Osteocyte (in vitro differentiated cells): ENCODE results near the gene NFIB. TPM values are rescaled to one million over a fixed set of nuclear protein-coding genes. Genes with fewer than 3 reads are reported as not detected.

ENCODE experiments used
- DNase-seq: peaks from one replicate; pipeline ENCODE4 v3.0.0; 2021; ENCODE audit warnings: mixed read lengths; ENCODE audit not compliant: unreplicated experiment; ENCODE audit errors: extremely low spot score
- H3K27ac Mint-ChIP-seq: one replicate; pipeline ENCODE4 v1.8.0; 2021; ENCODE audit warnings: mild to moderate bottlenecking, mixed read lengths; ENCODE audit not compliant: unreplicated experiment
- H3K27me3 Mint-ChIP-seq: one replicate; pipeline ENCODE4 v1.8.0; 2021; ENCODE audit warnings: mixed read lengths; ENCODE audit not compliant: unreplicated experiment
- H3K36me3 Mint-ChIP-seq: one replicate; pipeline ENCODE4 v1.8.0; 2021; ENCODE audit warnings: mixed read lengths; ENCODE audit not compliant: unreplicated experiment
- H3K4me1 Mint-ChIP-seq: one replicate; pipeline ENCODE4 v1.8.0; 2021; ENCODE audit warnings: mixed read lengths; ENCODE audit not compliant: unreplicated experiment
- H3K4me3 Mint-ChIP-seq: one replicate; pipeline ENCODE4 v1.8.0; 2021; ENCODE audit warnings: mild to moderate bottlenecking, moderate library complexity, mixed read lengths; ENCODE audit not compliant: unreplicated experiment
- H3K9me3 Mint-ChIP-seq: one replicate; pipeline ENCODE4 v1.8.0; 2021; ENCODE audit warnings: mixed read lengths; ENCODE audit not compliant: unreplicated experiment
- total RNA-seq: library from RNA; stranded (reverse); gene quantifications from 2 replicates; pipeline ENCODE4 v1.2.1, GENCODE V29; 2021
- TF ChIP-seq, protein P1 (sequence below): fragments of 200-600 bp; sonication (generic); IDR thresholded peaks from 2 replicates; pipeline ENCODE4 v1.5.0; 2021; ENCODE audit warnings: antibody characterized with exemption, mild to moderate bottlenecking, moderate library complexity

Gene NFIB
- total RNA-seq, 1 donor from 2014 or later, result 36.1 TPM

DNA sequence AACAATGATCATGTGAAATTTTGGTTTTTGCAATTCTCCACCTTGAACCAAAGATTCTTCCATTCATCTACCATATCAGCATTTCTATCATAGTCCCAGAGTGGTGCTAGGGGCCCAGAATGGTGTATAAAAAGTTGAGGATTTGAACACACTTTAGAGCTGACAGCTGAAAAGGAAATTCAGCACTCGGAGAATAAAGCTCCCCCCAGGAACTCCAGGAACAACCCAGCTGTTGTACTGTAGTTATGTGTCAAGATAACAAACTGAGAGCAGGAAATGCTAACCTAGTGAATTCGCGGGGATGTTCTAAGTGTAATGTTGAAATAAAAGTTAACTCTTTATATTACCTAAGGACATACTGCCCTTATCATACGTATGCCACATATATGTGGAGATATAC is 216.7 kb downstream of the NFIB start:
- Mint-ChIP-seq H3K9me3 (no peaks in the 10 kb centered on the region), H3K4me3 (peak overlapping the region; percentile 44), H3K36me3 (peaks cover 5% of the 10 kb centered on the region), H3K27ac (peak overlapping the region; percentile 89), H3K4me1 (peaks cover 36% of the 10 kb centered on the region), H3K27me3 (no peaks in the 10 kb centered on the region)
- DNase-seq, result no peak
- TF ChIP-seq, protein P1, sequence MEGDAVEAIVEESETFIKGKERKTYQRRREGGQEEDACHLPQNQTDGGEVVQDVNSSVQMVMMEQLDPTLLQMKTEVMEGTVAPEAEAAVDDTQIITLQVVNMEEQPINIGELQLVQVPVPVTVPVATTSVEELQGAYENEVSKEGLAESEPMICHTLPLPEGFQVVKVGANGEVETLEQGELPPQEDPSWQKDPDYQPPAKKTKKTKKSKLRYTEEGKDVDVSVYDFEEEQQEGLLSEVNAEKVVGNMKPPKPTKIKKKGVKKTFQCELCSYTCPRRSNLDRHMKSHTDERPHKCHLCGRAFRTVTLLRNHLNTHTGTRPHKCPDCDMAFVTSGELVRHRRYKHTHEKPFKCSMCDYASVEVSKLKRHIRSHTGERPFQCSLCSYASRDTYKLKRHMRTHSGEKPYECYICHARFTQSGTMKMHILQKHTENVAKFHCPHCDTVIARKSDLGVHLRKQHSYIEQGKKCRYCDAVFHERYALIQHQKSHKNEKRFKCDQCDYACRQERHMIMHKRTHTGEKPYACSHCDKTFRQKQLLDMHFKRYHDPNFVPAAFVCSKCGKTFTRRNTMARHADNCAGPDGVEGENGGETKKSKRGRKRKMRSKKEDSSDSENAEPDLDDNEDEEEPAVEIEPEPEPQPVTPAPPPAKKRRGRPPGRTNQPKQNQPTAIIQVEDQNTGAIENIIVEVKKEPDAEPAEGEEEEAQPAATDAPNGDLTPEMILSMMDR, result no peak

DNA sequence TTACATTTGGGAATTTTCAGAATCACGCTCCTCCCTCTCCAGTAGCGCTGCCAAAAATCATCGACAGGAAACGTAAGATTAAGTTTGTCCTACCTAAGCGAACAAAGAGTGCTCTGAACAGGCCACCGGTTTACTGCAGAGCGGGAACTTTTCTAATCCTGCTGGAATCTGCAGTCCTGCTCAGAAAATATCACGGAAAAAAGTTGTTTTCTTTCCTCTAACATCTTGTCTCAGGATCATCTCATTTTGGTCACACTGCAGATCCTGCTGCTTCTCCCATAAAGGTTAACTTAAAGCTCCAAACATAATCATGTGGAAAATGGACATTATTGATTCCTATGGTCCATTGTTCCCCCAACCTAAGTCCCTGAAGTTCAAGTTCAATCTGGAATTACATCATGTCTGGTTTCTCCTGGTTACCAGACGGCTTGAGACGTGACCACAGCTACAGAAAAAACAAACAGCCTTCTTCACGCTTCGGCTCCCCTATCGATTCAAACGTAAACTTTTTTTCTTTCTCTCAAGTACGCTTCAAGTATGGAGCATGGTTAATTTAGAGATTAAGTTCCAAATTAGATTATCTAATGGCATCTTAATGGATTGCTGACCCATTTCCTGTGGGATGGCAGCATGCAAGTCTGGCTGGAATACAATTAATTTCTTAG is 217.6 kb downstream of the NFIB start:
- DNase-seq, result no peak

DNA sequence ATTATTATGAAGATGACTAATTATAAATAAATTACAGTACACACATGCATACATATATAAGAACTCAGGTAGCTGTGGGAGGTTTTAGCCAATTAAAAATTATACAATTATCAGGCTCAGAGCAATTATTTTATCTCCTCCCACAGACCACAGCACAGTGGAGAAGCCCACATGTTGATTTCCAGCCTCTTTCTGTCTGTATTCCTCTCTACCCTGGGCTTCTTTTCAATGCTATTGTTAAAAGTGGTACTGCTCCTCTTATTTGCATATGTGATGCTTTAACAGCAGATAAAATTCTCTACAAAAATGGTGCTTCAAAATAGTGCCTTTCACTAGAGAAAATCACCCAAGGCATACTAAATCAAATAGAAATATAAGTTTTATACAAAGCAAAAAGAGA is 218.7 kb downstream of the NFIB start:
- H3K4me1 Mint-ChIP-seq, result peaks cover 38% of the 10 kb centered on the region
- no peak overlapping the region for H3K27ac Mint-ChIP-seq
- H3K27me3 Mint-ChIP-seq, result no peaks in the 10 kb centered on the region
- no peak for DNase-seq
- peaks cover 5% of the 10 kb centered on the region for H3K36me3 Mint-ChIP-seq
- no peak overlapping the region for H3K4me3 Mint-ChIP-seq
- H3K9me3 Mint-ChIP-seq, result no peaks in the 10 kb centered on the region
- TF ChIP-seq, protein P1, result no peak

More for the DNA sequence above, 217.6 kb downstream of the NFIB start:
- H3K4me1 Mint-ChIP-seq, result peaks cover 36% of the 10 kb centered on the region
- peak overlapping the region; percentile 30 for H3K4me3 Mint-ChIP-seq
- H3K9me3 Mint-ChIP-seq, result no peaks in the 10 kb centered on the region
- TF ChIP-seq, protein P1, result no peak
- H3K27me3 Mint-ChIP-seq, result no peaks in the 10 kb centered on the region
- H3K27ac Mint-ChIP-seq, result peak overlapping the region; percentile 89
- H3K36me3 Mint-ChIP-seq, result peaks cover 5% of the 10 kb centered on the region

DNA sequence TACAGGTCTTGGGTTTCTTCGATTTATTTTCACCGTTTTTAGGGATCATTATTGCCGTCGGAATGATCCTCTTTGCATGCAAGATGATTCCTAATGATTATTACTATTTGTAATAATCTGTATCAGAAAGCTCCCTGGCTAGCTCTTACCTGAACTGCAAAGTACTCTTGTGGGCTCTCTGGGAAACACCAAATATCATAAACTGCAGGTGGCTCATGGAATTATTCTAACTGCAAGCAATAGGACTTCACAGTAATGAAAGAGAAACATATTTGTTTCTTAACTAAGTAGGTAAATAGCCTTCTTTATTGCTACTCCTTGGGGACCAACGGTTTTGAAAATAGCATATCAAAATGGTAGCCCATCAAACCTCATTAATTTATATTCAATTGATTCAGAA is 219.4 kb downstream of the NFIB start:
- Mint-ChIP-seq H3K4me3 (no peak overlapping the region), H3K36me3 (peaks cover 5% of the 10 kb centered on the region), H3K4me1 (peaks cover 45% of the 10 kb centered on the region)

DNA sequence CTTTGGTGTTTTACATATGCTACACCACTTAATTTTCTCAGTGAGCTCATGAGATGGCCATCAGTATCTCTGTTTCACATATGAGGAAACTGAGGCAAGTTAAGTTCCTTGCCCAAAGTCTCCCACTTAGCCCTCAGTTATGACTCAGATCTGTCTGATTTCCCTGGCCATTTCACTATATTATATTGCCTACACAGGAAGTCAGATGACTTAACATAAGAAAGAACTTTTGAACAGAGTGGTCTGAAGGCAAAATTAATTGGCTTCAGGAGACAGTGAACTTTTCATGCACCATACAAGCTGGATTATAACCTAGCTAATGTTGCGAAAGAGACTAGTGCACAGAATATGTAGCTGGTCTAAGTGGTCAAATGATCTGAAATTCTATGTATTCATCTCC is 221.6 kb downstream of the NFIB start:
- no peak overlapping the region for H3K27ac Mint-ChIP-seq
- peaks cover 34% of the 10 kb centered on the region for H3K4me1 Mint-ChIP-seq
- H3K9me3 Mint-ChIP-seq, result no peaks in the 10 kb centered on the region
- TF ChIP-seq, protein P1, result no peak
- DNase-seq, result no peak
- no peak overlapping the region for H3K4me3 Mint-ChIP-seq
- peaks cover 5% of the 10 kb centered on the region for H3K36me3 Mint-ChIP-seq
- H3K27me3 Mint-ChIP-seq, result no peaks in the 10 kb centered on the region

More for the DNA sequence above, 219.4 kb downstream of the NFIB start:
- Mint-ChIP-seq H3K9me3 (no peaks in the 10 kb centered on the region), H3K27me3 (no peaks in the 10 kb centered on the region), H3K27ac (no peak overlapping the region)
- DNase-seq, result no peak
- TF ChIP-seq, protein P1, result no peak
